Measurements from ENCODE around the gene FAM120A. TPM values are rescaled to one million over a fixed set of nuclear protein-coding genes. Genes with fewer than 3 reads are reported as not detected.
A peak's percentile ranks its signal among the peaks of the same experiment; 100 is the strongest.
"Not testable (repeated sequence)": the region's sequence is repeated elsewhere in the genome, so short reads cannot be mapped to it uniquely, and the experiment has no call there.

FAM120A gene
- total RNA-seq, 2 experiments from 2014 or later, result 115 to 154 TPM

DNA sequence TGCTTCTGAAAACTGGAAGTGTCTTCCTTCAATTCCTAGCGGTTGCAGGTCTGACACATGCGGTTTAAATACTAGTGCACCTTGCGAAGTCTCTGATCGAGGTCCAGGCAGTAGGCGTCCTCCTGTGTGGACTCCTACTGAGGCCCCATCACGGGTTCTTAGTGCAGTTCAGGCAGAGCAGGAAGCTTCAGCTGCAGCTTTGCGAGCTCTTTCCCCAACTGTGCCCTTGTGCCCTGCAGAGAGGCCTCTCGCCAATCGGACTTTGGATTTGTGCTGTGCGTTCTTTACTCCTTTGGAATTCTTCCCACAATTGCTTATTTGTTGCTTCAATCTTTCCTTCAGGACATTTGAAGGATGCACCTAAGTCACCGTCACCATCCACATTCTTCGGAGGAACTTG, 42.5 kb downstream of the FAM120A start:
- H3K4me3 Mint-ChIP-seq, result no peak overlapping the region
- DNase-seq (no peak), ATAC-seq (no peak)
- ChIA-PET CTCF (no interaction called here), POLR2A (no interaction called here)
- no peak overlapping the region for H3K27ac Mint-ChIP-seq
- H3K9me3 Mint-ChIP-seq (ENCODE audit: low read depth), result no peaks in the 10 kb centered on the region
- peaks cover 44% of the 10 kb centered on the region for H3K36me3 Mint-ChIP-seq (ENCODE audit: low read depth)
- intact Hi-C loops (cut with DNase I, micrococcal nuclease), result no loop called here
- peaks cover 16% of the 10 kb centered on the region for H3K4me1 Mint-ChIP-seq
- H3K27me3 Mint-ChIP-seq, result no peaks in the 10 kb centered on the region

DNA sequence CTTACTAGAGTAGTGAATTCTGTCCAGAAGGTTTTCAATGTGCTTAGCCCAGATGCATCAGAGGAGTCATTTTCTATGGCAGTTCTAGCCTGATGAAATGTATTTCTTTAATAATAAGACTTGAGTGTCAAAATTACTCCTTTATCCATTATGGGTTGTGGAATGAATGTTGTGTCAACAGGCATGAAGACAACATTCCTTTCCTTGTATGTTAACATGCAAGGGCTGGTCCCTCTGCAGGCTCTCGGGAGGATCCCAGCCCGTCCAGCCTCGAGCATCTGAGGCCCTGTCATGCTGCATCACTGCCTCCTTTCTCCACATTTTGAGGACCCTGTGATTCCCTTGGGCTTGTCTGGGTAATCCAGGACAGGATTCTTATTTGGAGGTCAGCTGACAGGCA, 44.8 kb downstream of the FAM120A start:
- ChIA-PET CTCF (interaction anchor here (1.1 kb wide), 1 partner anchor 13 kb away, joined by 3 read pairs; no protein-coding TSS in a partner anchor), POLR2A (no interaction called here)
- ATAC-seq (no peak), DNase-seq (no peak)
- peaks cover 28% of the 10 kb centered on the region for H3K4me1 Mint-ChIP-seq
- no peak overlapping the region for H3K27ac Mint-ChIP-seq
- peaks cover 55% of the 10 kb centered on the region for H3K36me3 Mint-ChIP-seq (ENCODE audit: low read depth)
- intact Hi-C loops (cut with DNase I, micrococcal nuclease), result no loop called here
- no peaks in the 10 kb centered on the region for H3K9me3 Mint-ChIP-seq (ENCODE audit: low read depth)
- no peaks in the 10 kb centered on the region for H3K27me3 Mint-ChIP-seq
- H3K4me3 Mint-ChIP-seq, result no peak overlapping the region

DNA sequence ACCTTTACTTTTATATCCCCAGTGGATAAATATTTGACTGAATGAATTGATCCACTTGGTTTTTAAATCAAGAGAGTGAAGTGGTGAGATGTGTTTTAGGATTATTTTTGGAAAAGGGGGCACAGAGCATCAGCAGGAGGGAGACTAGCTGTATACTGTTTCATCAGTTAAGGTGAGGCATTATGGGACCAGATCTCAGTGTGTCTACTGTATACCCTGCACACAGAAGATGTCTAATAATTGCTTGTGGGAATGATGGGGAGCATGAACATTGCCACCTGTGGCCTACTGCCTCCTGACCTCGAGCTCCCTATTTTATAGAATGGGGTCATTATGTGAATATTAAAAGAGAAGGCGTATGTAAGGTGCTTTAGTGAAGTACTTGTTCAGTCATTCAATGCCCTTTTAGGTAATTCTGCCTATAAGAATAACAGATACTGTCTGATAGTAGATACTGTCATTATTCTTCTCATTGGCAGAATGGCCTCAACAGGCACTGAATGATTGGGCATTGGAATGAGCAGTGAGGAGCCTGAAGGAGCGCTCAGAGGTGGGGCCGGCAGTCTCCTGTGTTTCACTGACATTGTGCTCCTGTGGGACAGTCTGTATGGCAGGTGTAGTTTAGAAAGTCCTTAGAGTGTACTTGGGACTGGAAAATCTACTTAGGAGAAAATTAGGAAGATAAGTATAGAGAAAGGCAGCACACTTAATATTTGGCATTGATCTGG, 49.2 kb downstream of the FAM120A start:
- intact Hi-C loops (cut with DNase I, micrococcal nuclease), result loop anchor here (2.0 to 5.0 kb wide), 2 partner anchors 48 kb away; partner anchors contain the start of genes FAM120AOS (in 2 of the 2) and FAM120A (in 1 of the 2)
- Mint-ChIP-seq H3K4me3 (peak overlapping the region; percentile 43), H3K27me3 (no peaks in the 10 kb centered on the region), H3K36me3 (ENCODE audit: low read depth) (peaks cover 72% of the 10 kb centered on the region), H3K4me1 (peaks cover 48% of the 10 kb centered on the region), H3K27ac (peak overlapping the region; percentile 84), H3K9me3 (ENCODE audit: low read depth) (no peaks in the 10 kb centered on the region)
- ChIA-PET POLR2A (no interaction called here), CTCF (no interaction called here)
- ATAC-seq, result peak; percentile 24
- no peak for DNase-seq

DNA sequence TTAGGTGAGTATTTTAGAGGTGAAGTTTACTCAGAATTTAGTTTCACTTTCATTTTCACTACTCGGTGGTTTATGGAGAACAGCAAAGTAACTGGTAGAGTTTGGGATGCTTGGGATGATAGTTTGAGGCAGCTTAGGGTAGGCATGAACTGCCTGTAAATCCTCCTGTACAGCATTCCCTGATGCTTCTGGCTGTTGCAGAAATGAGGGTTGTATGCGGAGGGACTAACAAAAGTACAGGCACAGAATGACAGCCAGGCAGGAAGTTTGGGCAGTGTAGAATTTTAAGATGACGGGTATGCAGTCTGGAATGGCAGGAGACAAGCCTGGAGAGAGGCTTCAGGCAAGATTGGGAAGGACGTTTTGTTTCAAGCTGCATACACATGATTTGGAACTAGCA, 49.9 kb downstream of the FAM120A start:
- CTCF ChIA-PET, result no interaction called here
- DNase-seq (no peak), ATAC-seq (peak; percentile 43)
- Mint-ChIP-seq H3K27me3 (no peaks in the 10 kb centered on the region), H3K4me3 (peak overlapping the region; percentile 43), H3K27ac (peak overlapping the region; percentile 84), H3K4me1 (peaks cover 51% of the 10 kb centered on the region), H3K9me3 (ENCODE audit: low read depth) (no peaks in the 10 kb centered on the region), H3K36me3 (ENCODE audit: low read depth) (peaks cover 71% of the 10 kb centered on the region)
- POLR2A ChIA-PET, result no interaction called here
- intact Hi-C loops (cut with DNase I, micrococcal nuclease), result loop anchor here (2.0 to 5.0 kb wide), 2 partner anchors 49 kb away; partner anchors contain the start of genes FAM120AOS (in 2 of the 2) and FAM120A (in 1 of the 2)

DNA sequence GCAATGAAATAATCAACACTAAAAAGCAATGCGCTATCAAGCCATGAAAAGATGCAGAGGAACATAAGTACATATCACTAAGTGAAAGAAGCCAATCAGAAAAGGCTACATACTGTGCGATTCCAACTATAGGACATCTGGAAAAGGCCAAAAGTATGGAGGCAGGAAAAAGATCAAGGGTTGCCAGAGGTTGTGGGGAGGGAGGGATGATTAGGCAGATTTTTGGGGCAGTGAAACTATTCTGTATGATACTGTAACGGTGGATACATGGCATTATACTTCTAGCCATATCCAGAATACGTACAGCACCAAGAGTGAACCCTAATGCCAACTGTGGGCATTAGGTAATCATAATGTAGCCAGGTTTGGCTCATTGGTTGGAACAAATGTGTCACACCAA, 51.9 kb downstream of the FAM120A start:
- CTCF ChIA-PET, result no interaction called here
- intact Hi-C loops (cut with DNase I, micrococcal nuclease), result loop anchor here in 1 of 2 experiments (5.0 kb wide), 1 partner anchor 51 kb away; the partner anchor contains the start of genes FAM120A and FAM120AOS

DNA sequence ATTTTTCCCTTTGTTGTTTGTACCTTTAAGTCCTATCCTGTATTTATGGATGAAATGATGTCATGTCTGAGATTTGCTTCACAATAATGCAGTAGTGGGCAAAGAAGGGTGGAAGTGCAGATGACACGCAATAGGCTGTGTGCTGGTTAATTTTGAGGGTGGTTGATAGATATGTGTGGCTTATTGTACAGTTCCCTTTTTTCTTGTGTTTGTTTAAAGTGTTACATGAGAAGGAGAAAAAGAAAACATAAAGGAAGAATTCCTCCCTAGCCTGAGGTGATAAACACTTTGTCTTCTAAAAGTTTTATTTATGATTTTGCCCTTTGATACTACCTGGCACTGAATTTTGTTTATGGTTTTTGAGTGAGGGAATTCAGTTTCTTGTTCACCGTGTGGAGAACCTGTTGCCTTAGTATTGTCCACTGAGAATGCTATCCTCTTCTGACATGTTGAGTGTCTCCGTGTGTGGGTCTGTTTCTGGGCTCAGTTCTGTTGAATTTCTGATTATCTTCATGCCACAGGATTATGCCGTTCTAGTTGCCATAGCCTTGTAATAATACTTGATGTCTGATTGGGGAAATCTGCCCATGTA, 54.2 kb downstream of the FAM120A start:
- no peaks in the 10 kb centered on the region for H3K9me3 Mint-ChIP-seq (ENCODE audit: low read depth)
- ChIA-PET CTCF (no interaction called here), POLR2A (no interaction called here)
- peaks cover 52% of the 10 kb centered on the region for H3K36me3 Mint-ChIP-seq (ENCODE audit: low read depth)
- ATAC-seq, result no peak
- H3K4me1 Mint-ChIP-seq, result peaks cover 56% of the 10 kb centered on the region
- no peak overlapping the region for H3K27ac Mint-ChIP-seq
- H3K4me3 Mint-ChIP-seq, result no peak overlapping the region
- intact Hi-C loops (cut with DNase I, micrococcal nuclease), result no loop called here
- no peaks in the 10 kb centered on the region for H3K27me3 Mint-ChIP-seq
- no peak for DNase-seq

More for the DNA sequence above, 51.9 kb downstream of the FAM120A start:
- H3K27me3 Mint-ChIP-seq, result no peaks in the 10 kb centered on the region
- POLR2A ChIA-PET, result no interaction called here
- H3K4me3 Mint-ChIP-seq, result no peak overlapping the region
- peaks cover 61% of the 10 kb centered on the region for H3K4me1 Mint-ChIP-seq
- H3K27ac Mint-ChIP-seq, result no peak overlapping the region
- no peak for ATAC-seq
- DNase-seq, result no peak
- H3K36me3 Mint-ChIP-seq (ENCODE audit: low read depth), result peaks cover 65% of the 10 kb centered on the region
- no peaks in the 10 kb centered on the region for H3K9me3 Mint-ChIP-seq (ENCODE audit: low read depth)

DNA sequence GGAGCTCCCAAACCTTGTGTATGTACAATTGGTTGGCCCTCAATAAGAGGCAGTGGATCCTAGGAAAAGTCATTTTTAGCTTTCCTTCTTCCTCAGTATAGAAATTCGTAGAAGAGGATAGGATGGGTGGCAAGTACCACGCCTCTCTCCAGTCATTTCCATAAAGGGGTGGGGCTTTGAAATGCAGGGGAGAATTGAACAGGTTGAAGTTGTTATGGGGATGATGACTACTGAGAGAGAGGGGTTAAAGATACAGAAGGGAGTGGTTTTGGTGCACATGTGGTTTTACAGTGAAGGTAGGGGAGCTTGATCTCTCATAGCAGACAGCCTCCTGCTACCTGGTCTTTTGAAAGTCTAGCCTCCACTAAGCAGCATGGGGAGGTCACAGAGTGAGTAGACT, 56.3 kb downstream of the FAM120A start:
- Mint-ChIP-seq H3K4me3 (no peak overlapping the region), H3K27ac (no peak overlapping the region), H3K9me3 (ENCODE audit: low read depth) (no peaks in the 10 kb centered on the region), H3K27me3 (no peaks in the 10 kb centered on the region), H3K36me3 (ENCODE audit: low read depth) (peaks cover 36% of the 10 kb centered on the region), H3K4me1 (peaks cover 49% of the 10 kb centered on the region)
- ATAC-seq, result peak; percentile 59
- intact Hi-C loops (cut with DNase I, micrococcal nuclease), result no loop called here
- CTCF ChIA-PET, result interaction anchor here (0.6 kb wide), 1 partner anchor 85 kb away, joined by 3 read pairs; no protein-coding TSS in a partner anchor
- DNase-seq, result no peak
- POLR2A ChIA-PET, result interaction anchor here (0.6 kb wide), 1 partner anchor 194 kb away, joined by 8 read pairs; no protein-coding TSS in a partner anchor

DNA sequence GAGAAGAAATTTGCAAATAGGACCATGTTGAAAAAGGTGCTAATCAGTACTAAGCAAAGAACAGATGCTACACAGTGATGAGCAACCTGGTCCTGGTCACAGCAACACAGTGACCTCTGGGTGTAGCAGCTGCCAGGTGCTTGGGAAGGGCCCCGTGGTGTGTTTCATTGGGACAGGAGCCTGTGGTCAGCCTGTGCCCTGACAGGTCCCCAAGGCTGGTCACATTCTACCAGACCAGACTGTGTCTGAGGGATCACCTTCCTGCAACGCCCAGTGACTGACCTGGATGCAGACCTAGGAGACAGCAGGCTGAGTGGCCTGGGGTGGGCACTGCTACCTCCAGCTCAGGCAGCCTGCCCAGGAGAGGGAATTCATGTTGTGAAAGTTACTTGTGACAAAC, 56.7 kb downstream of the FAM120A start:
- Mint-ChIP-seq H3K27ac (no peak overlapping the region), H3K4me3 (no peak overlapping the region), H3K4me1 (peaks cover 48% of the 10 kb centered on the region), H3K36me3 (ENCODE audit: low read depth) (peaks cover 34% of the 10 kb centered on the region), H3K9me3 (ENCODE audit: low read depth) (no peaks in the 10 kb centered on the region), H3K27me3 (no peaks in the 10 kb centered on the region)
- POLR2A ChIA-PET, result no interaction called here
- intact Hi-C loops (cut with DNase I, micrococcal nuclease), result no loop called here
- DNase-seq (no peak), ATAC-seq (no peak)
- CTCF ChIA-PET, result no interaction called here

DNA sequence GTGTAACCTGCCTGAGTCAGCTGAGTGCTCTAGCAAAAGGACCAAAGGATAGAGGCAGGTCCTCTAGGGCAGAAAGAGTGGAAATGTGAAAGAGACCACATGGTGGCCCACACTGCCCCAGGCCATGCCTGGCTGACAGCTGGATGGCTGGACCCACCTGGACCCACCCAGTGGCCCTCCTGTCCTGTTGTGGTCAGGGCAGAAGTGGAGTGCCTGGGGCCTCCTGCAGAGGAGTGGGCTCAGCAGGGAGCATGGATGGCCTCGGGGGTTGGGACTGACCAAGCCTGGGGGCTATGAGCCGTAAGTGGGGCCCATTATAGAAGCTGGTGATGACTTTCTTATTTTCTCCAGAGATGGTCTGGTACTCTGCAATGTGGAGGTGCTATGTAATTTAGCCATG, 57.6 kb downstream of the FAM120A start:
- Mint-ChIP-seq H3K4me3 (no peak overlapping the region), H3K27ac (no peak overlapping the region), H3K36me3 (ENCODE audit: low read depth) (peaks cover 34% of the 10 kb centered on the region), H3K4me1 (peaks cover 44% of the 10 kb centered on the region), H3K27me3 (no peaks in the 10 kb centered on the region), H3K9me3 (ENCODE audit: low read depth) (no peaks in the 10 kb centered on the region)
- ChIA-PET POLR2A (interaction anchor here (0.7 kb wide), 1 partner anchor 915 kb away, joined by 3 read pairs; no protein-coding TSS in a partner anchor), CTCF (interaction anchor here (1.1 kb wide), 1 partner anchor 13 kb away, joined by 3 read pairs; no protein-coding TSS in a partner anchor)
- DNase-seq, result no peak
- intact Hi-C loops (cut with DNase I, micrococcal nuclease), result no loop called here
- ATAC-seq, result no peak

DNA sequence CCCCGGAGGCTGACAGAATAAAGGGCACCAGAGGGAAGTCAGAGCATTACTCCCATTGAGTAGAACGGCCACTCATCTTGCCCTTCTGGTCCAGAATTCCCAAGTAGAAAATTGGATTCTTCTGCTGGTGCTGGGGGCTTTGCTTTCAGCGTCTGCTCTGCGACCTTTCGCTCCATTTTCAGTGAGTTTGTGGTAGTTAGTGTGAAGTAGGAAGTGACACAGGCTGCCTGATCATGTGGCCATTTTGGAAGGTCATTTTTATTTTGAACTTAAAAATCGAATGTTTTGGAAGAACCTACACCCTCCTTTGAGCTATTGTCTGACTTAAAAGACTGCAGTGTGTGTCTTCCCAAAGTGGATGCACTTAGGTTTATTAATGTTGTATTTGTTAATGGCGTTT, 58.6 kb downstream of the FAM120A start:
- H3K36me3 Mint-ChIP-seq (ENCODE audit: low read depth), result peaks cover 32% of the 10 kb centered on the region
- H3K4me3 Mint-ChIP-seq, result no peak overlapping the region
- POLR2A ChIA-PET, result no interaction called here
- no peak for DNase-seq
- CTCF ChIA-PET, result no interaction called here
- H3K27me3 Mint-ChIP-seq, result no peaks in the 10 kb centered on the region
- intact Hi-C loops (cut with DNase I, micrococcal nuclease), result no loop called here
- ATAC-seq, result no peak
- no peaks in the 10 kb centered on the region for H3K9me3 Mint-ChIP-seq (ENCODE audit: low read depth)
- no peak overlapping the region for H3K27ac Mint-ChIP-seq
- peaks cover 39% of the 10 kb centered on the region for H3K4me1 Mint-ChIP-seq

DNA sequence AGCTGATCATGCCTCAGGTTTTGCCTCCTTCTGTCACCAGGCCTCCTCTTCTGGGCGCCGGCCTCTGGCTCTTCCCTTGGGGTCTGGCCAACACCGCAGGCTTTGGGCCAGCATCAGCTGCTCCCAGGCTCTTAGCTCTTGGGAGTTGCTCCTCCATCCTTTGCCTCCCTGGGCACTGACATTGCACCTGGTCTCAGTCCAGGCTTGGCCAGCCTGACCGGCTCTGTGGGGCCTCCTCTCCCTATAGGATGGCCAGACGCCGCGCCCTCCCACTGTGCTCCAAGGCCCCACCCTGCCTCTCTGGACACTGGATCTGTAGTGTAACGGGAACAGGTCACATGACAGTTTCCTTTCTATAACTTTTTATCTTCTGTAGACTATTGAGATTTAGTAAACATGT, 59.7 kb downstream of the FAM120A start:
- H3K9me3 Mint-ChIP-seq (ENCODE audit: low read depth); POLR2A ChIA-PET; H3K27ac Mint-ChIP-seq; H3K27me3 Mint-ChIP-seq; ATAC-seq; intact Hi-C loops (cut with DNase I, micrococcal nuclease); DNase-seq; H3K4me3 Mint-ChIP-seq: not testable (repeated sequence)
- CTCF ChIA-PET, result interaction anchor here (0.6 kb wide), 1 partner anchor 9 kb away, joined by 3 read pairs; no protein-coding TSS in a partner anchor
- Mint-ChIP-seq H3K4me1 (peaks cover 30% of the 10 kb centered on the region), H3K36me3 (ENCODE audit: low read depth) (peaks cover 22% of the 10 kb centered on the region)
